ENCODE measurements around the gene LMX1A. TPM values are rescaled to one million over a fixed set of nuclear protein-coding genes. Genes with fewer than 3 reads are reported as not detected.
A peak's percentile ranks its signal among the peaks of the same experiment; 100 is the strongest.

LMX1A gene
- total RNA-seq, 1 donor from 2014 or later: not detected

DNA sequence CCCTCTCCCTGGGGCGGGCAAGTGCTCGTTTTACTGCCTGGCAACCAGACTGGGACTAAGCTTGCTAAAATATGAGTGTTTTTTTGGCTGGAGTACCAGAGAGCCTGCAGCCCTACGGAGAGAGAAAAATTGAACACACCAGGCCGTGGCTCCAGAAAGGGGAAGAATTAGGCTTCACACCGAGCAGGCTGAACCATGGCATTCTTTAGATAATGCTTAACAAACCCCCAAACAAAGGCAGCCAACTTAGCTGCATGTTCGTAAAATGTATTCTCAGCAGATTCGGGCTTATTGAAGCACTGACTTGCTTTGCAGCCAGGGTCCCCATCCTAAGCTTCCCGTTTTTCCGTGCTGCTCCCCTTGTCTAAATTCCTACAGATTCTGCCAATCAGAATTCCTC, 76.6 kb downstream of the LMX1A start:
- DNase-seq (ENCODE audit: low read depth): no peak

GRCh38 chr1:165276314-165276713, 80.2 kb downstream of the LMX1A start:
- no peak for DNase-seq (ENCODE audit: low read depth)

DNA sequence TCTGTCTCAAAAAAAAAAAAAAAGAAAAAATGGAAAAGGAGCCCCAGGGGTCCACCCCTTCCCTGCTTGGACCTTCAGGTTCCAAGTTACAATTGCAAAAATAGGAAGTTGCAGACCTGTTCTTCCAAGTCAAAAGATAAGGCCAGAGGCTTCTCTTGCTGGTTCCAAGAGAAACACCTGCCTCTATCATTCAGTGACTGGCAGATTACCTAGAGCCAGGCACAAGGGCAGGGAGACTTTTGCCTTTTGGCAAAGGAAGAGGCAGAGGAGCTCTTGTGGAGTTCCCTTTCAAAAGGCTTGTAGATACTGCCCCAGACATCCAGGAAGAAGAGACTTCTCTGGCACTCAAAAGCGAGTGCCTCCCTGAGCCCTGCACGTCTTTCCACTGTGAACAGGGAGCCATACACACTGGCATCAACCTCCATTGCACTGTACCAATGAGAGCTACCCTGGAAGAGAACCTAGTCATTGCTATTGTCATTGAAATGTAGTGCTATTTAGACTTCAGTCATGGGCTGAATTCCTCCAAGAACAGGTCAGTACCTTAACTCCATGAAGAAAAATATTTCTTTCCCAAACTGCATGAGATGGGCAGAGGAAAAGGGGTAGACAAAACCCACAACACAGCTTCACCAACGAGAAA, 91.2 kb downstream of the LMX1A start:
- no peak for DNase-seq (ENCODE audit: low read depth)

GRCh38 chr1:165259706-165260428, 96.6 kb downstream of the LMX1A start:
- no peak for DNase-seq (ENCODE audit: low read depth)

GRCh38 chr1:165259236-165259635, 97.3 kb downstream of the LMX1A start:
- DNase-seq (ENCODE audit: low read depth): no peak

GRCh38 chr1:165257969-165258459, 98.5 kb downstream of the LMX1A start:
- peak; percentile 22 for DNase-seq (ENCODE audit: low read depth)

GRCh38 chr1:165254896-165255625, 101.5 kb downstream of the LMX1A start:
- DNase-seq (ENCODE audit: low read depth): no peak

DNA sequence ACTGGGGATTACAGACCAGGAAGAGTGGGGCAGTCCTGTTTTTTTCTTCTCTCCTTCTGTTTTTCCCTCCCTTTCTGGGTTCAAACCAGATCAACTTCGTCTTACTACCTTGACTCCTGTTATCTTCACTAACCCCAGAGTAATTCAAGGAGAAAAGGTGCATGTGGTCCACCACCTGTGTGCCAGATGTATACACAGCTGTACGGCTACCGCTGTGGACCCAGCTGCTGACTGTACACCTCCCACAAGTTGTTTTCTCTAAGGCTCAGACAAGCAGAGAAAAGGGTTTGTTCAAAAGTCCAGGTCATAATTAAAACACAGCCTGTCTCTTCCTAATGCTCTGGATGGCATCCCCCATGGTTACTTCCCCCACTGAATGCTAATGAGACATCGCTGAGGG, 102.1 kb downstream of the LMX1A start:
- DNase-seq (ENCODE audit: low read depth): no peak

GRCh38 chr1:165253818-165254254, 102.7 kb downstream of the LMX1A start:
- no peak for DNase-seq (ENCODE audit: low read depth)

DNA sequence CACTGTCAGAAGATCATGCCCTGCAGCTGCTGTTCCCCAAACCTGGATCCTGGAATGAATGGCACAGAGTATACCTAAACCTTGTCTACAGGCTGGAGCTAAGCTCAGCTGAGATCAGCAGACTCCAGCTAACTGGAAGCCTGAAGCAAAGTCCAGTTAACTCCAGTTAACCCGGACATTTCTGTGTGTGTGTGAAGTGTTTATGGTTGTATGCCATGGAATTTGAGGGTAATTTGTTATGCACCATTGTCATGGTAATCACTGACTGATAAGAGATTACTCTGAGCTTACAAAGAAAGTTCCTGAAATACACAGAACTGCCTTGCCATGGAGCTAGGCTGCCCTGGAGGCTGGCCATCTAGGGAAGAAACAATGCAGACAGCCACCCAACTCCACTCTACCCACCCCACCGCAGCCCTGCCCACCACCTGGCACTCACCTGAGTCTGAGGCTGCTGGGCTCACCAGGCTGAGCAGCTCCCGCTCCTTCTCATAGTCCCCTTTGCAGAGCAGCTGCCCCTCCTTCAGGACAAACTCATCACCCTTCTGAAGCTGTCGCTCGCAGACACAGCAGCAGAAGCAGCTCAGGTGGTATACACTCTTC, 107.4 kb downstream of the LMX1A start:
- no peak for DNase-seq (ENCODE audit: low read depth)

DNA sequence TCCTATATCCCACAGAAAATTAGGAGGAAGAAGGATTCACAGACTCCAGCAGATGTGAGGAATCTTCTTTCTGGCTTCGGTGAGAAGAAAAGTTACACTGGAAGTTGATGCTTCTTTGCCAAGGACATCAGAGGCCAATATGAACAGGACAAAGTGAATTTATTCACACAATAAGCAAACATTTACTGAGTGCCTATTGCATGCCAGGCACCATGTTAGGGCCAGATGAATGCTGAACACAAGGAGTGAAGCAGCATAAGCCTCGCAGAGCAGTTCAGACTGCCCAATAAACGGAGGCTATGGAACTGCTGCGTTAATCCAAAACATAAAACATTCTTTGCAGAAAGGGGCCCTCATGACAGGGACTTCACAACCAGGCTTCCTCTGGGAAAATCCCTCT, 114.6 kb downstream of the LMX1A start:
- no peak for DNase-seq (ENCODE audit: low read depth)

DNA sequence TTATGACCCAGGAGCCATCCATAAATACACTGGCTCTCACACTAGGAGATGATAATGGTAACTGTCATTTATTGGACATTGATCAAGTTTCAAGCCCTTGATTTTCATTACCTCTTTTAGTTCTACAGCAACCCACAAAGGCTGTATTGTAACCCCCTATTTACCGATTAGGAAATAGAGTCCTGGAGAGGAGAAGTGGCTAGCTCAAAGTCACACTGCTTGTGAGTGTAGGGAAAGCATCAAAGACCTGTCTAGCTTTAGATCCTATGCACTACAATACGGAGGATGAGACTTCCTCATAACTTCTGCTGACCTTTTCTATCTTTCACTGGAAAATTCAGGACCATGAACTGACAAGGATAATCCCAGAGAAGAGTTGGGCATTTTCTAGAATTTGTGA, 115.2 kb downstream of the LMX1A start:
- DNase-seq (ENCODE audit: low read depth): no peak

- no peak for DNase-seq (ENCODE audit: low read depth)
These were observed 116.0 kb downstream of the LMX1A start for GRCh38 chr1:165240492-165240891.

- DNase-seq (ENCODE audit: low read depth): no peak
These were observed 116.6 kb downstream of the LMX1A start for GRCh38 chr1:165239873-165240272.

- no peak for DNase-seq (ENCODE audit: low read depth)
These were observed 120.7 kb downstream of the LMX1A start for GRCh38 chr1:165235777-165236291.

GRCh38 chr1:165235155-165235776, 121.2 kb downstream of the LMX1A start:
- DNase-seq (ENCODE audit: low read depth): no peak

- DNase-seq (ENCODE audit: low read depth): no peak
These were observed 122.4 kb downstream of the LMX1A start for GRCh38 chr1:165234149-165234548.

DNA sequence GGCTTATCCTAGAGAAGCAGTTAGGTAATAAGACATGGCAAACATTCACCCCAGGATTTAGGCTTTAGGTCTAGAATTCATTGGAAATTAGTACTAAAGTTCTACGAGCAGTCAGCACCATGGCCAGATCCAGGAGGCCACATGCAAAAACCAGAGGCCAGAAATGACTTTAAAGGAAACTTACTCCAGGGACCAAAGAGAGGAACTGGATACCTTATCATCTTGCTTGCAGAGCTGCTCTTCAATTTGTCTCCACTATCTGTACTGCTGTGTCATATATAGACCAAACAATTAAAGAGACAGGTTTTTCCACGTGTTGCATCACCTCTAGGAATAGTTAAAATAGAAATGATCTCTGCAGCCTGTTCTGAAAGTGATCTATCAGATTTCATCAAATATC, 127.8 kb downstream of the LMX1A start:
- DNase-seq (ENCODE audit: low read depth): peak; percentile 6

DNA sequence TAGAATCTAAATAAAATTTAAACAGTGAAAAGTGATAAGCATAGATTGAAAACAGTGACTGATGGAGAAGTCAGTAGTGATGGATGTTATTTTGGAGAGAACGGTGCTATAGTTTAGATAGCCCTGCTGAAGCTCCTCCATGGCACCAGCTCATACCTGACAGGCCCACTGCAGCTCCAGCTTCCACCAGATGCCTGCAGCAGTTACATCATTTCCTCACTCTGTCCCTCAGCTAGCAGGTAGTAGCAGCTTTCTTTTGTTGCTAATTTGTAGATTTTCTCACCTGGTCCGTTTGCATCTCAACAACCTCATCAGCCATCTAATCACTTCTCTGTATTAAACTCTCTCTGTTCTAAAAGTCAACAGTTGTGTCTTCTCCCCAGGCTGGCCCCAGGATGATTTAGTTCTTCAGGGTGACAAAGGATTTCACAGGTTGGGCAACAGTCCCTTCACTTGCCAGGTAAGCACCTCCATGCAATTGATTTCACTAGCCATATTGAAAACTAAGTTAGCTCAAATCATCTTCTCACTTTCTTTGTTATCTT, 128.3 kb downstream of the LMX1A start:
- no peak for DNase-seq (ENCODE audit: low read depth)

GRCh38 chr1:165226326-165226725, 130.2 kb downstream of the LMX1A start:
- DNase-seq (ENCODE audit: low read depth): no peak

DNA sequence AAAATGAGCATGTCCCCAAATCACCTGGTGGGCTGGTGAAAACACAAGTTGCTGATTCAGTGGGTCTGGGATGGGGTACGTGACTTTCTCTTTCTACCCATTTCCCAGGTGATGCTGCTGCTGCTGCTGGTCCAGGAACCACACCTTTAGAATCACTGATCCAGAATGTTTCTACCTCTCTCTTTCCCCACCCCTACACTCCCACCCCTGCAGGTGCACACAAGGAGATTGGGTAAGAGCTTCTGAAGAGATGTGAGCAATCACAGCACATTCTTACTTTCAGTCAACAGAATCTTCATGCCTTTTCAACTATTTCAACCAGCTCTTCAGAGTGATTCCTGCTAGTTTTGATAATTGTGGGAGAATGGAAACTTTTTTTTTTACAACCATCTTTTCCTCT, 130.9 kb downstream of the LMX1A start:
- DNase-seq (ENCODE audit: low read depth): no peak

Data from myocyte (in vitro differentiated cells).